Right lobe of liver (tissue), 6 donors: ENCODE measurements around the gene CHN2. TPM values are rescaled to one million over a fixed set of nuclear protein-coding genes. Genes with fewer than 3 reads are reported as not detected.

Source experiments
- ATAC-seq, 4 donors: fragments of 200-7000 bp; cut with Tn5 transposase; one replicate each; pipeline ENCODE4 v1.9.1; 2020; ENCODE audit warnings: mild to moderate bottlenecking in 4 of 4, moderate library complexity in 4 of 4
- DNase-seq, 3 donors: peaks; one replicate each; pipeline ENCODE4 v3.0.0-alpha.2; 2020
- H3K27ac ChIP-seq, 3 donors: fragments of 200-600 bp; one replicate each; pipeline ENCODE4 v1.8.0; 2022
- H3K27me3 ChIP-seq, 2 donors: fragments of 200-600 bp; one replicate each; pipeline ENCODE4 v1.8.0; 2022
- H3K36me3 ChIP-seq, 4 donors: fragments of 200-600 bp; sonication (generic) in 1 of 4; one replicate each; pipeline versions ENCODE4 v1.5.1 to v1.8.0; 2017 to 2022; ENCODE audit warnings: control low read depth in 1 of 4
- H3K4me1 ChIP-seq, 4 donors: fragments of 200-600 bp; sonication (generic) in 1 of 4; one replicate each; pipeline versions ENCODE4 v1.5.1 to v1.8.0; 2017 to 2022; ENCODE audit warnings: control low read depth in 1 of 4
- H3K4me3 ChIP-seq, 3 donors: fragments of 200-600 bp; one replicate each; pipeline ENCODE4 v1.8.0; 2022
- H3K9me3 ChIP-seq, 4 donors: fragments of 200-600 bp; sonication (generic) in 1 of 4; one replicate each; pipeline versions ENCODE4 v1.5.1 to v1.8.0; 2017 to 2022; ENCODE audit warnings: control low read depth in 1 of 4
- CTCF ChIP-seq, 4 donors: fragments of 200-600 bp in 3 of 4; fragments of 450-650 bp in 1 of 4; IDR thresholded peaks; one replicate each; pipeline versions ENCODE4 v1.5.1 to v1.8.0; 2016 to 2022; ENCODE audit warnings: antibody characterized with exemption in 4 of 4, mild to moderate bottlenecking in 2 of 4
- POLR2A ChIP-seq: fragments of 450-650 bp; IDR thresholded peaks from one replicate; pipeline ENCODE4 v1.6.1; 2017; ENCODE audit warnings: antibody characterized with exemption, mild to moderate bottlenecking
- WGBS: methylation state at CpG from one replicate; pipeline ENCODE4 v1.1.6; 2018; ENCODE audit warnings: low coverage, low lambda C conversion rate; ENCODE audit not compliant: insufficient coverage; ENCODE audit errors: missing lambda C conversion rate; 5-methylcytosine and 5-hydroxymethylcytosine counted together
- intact Hi-C, 2 donors: fragments of 100-400 bp; cut with DNase I; formaldehyde crosslinking; loops; one replicate each; pipeline versions ENCODE4 v1.11.2 to v1.14.1; 2022
- total RNA-seq, 6 experiments: library from RNA; depleted of rRNA in 2 of 6; stranded (reverse); fragments of >200 nt in 2 of 6; fragmentation: NEBNext Ultra II Directional in 3 of 6; extraction: Animal tissue kit (Norgen Biotek cat#: 25700) in 3 of 6; gene quantifications; one replicate each; pipeline versions ENCODE4 v1.1.0 to v1.2.4, GENCODE V29; 2016 to 2023
- donor health status: DM: no; HTN: yes; CAD: no.
- donor health status: DM: no; HTN: no; CAD: no.
- donor health status: DM: no; HTN: no; CAD: no.
- donor health status: DM: no; HTN: yes; CAD: no.
- donor health status: DM: no; HTN: yes; CAD: no.

Gene CHN2
- total RNA-seq, 6 experiments from 2014 or later: 20.1 to 57.7 (median 31.5) TPM

GRCh38 chr7:29197916-29198315, 3.3 kb downstream of the CHN2 start:
- 42% methylated on average over 2 of the region's 3 CpGs for WGBS
- Histone ChIP-seq H3K36me3 (no peaks in the 10 kb centered on the region), H3K4me3 (peak overlapping the region in 1 of 3 donors; percentile 77), H3K4me1 (peaks cover 0 to 43% (median 12%) of the 10 kb centered on the region in 4 donors), H3K9me3 (no peaks in the 10 kb centered on the region), H3K27me3 (no peaks in the 10 kb centered on the region), H3K27ac (peak overlapping the region in 2 of 3 donors; percentile 28 to 94)
- DNase-seq: no peak
- no peak for ATAC-seq
- TF ChIP-seq POLR2A: no peak
- no peak for TF ChIP-seq CTCF (IDR thresholded peaks at IDR 0.05)
- intact Hi-C loops: loop anchor here in 1 of 2 donors (10.0 kb wide), 1 partner anchor 207 kb away; no protein-coding TSS in a partner anchor

DNA sequence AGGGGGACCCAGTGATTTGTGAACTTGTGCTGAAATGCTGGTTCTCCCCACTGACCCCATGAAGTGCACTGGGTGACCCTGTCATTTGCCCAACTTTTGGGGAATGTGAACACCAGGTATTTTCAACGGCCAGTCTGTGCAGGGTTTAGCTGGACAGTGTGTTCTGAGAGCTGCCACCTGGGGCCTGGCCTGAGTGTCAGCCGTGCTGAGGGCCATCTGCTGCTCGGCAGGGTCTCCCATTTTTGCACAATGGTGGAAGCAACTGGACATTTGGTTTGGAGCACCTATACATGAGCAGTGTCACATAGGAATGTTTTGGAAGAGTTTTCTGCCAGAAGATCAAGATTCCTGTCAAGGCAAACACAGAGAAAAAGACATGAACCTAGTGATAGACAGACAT, 5.2 kb downstream of the CHN2 start:
- Histone ChIP-seq H3K9me3 (no peaks in the 10 kb centered on the region), H3K27me3 (no peaks in the 10 kb centered on the region), H3K36me3 (no peaks in the 10 kb centered on the region), H3K27ac (no peak overlapping the region), H3K4me1 (peaks cover 0 to 56% (median 11%) of the 10 kb centered on the region in 4 donors), H3K4me3 (no peak overlapping the region)
- ATAC-seq (no peak), DNase-seq (no peak)
- WGBS: 71% methylated on average over 3 of the region's 3 CpGs
- TF ChIP-seq CTCF (IDR thresholded peaks at IDR 0.05): no peak
- no peak for TF ChIP-seq POLR2A
- intact Hi-C loops: loop anchor here in 1 of 2 donors (10.0 kb wide), 1 partner anchor 205 kb away; no protein-coding TSS in a partner anchor

GRCh38 chr7:29202651-29203069, 8.1 kb downstream of the CHN2 start:
- peak in 1 of 3 donors; percentile 33 for DNase-seq
- peaks cover 0 to 65% (median 16%) of the 10 kb centered on the region in 4 donors for H3K4me1 ChIP-seq
- WGBS: 50% methylated on average over 5 of the region's 5 CpGs

GRCh38 chr7:29204491-29205272, 10.1 kb downstream of the CHN2 start:
- H3K4me3 ChIP-seq: no peak overlapping the region
- peak overlapping the region; percentile 39 to 80 (median 79) for H3K27ac ChIP-seq
- H3K36me3 ChIP-seq: no peaks in the 10 kb centered on the region
- H3K4me1 ChIP-seq: peaks cover 0 to 73% (median 9%) of the 10 kb centered on the region in 4 donors
- DNase-seq (peak in 1 of 3 donors; percentile 77), ATAC-seq (peak; percentile 69 to 83 (median 78))
- no peaks in the 10 kb centered on the region for H3K27me3 ChIP-seq
- intact Hi-C loops: no loop called here
- H3K9me3 ChIP-seq: no peaks in the 10 kb centered on the region
- TF ChIP-seq CTCF (IDR thresholded peaks at IDR 0.05) (no peak), POLR2A (no peak)
- whole genome bisulfite sequencing: 25% methylated on average over 6 of the region's 6 CpGs

More at GRCh38 chr7:29202651-29203069, 8.1 kb downstream of the CHN2 start:
- H3K36me3 ChIP-seq: no peaks in the 10 kb centered on the region
- TF ChIP-seq POLR2A: no peak
- no peak for TF ChIP-seq CTCF (IDR thresholded peaks at IDR 0.05)
- no peaks in the 10 kb centered on the region for H3K27me3 ChIP-seq
- intact Hi-C loops: no loop called here
- peak; percentile 17 to 52 (median 32) for ATAC-seq
- peak overlapping the region; percentile 25 to 79 (median 68) for H3K27ac ChIP-seq
- H3K4me3 ChIP-seq: no peak overlapping the region
- no peaks in the 10 kb centered on the region for H3K9me3 ChIP-seq
